Astrocyte of the spinal cord (primary cell): ENCODE results near the gene CEP70.
"Not testable (repeated sequence)": the region's sequence is repeated elsewhere in the genome, so short reads cannot be mapped to it uniquely, and the experiment has no call there.

ENCODE experiments used
- DNase-seq: peaks from one replicate; pipeline ENCODE4 v3.0.0; 2011; ENCODE audit warnings: low read depth, low spot score
- H3K4me3 ChIP-seq: 2 replicates; pipeline ENCODE4 v1.5.1; 2011; ENCODE audit warnings: low read depth, mild to moderate bottlenecking, low read length, moderate library complexity
- in situ Hi-C: cut with HindIII; loops from 2 replicates; pipeline ENCODE4 v1.10.0; 2017; ENCODE audit warnings: low sequenced_read_pairs
- TF ChIP-seq, protein P1 (sequence below): IDR thresholded peaks from 2 replicates; pipeline ENCODE4 v1.5.1; 2012; ENCODE audit warnings: low read depth, mild to moderate bottlenecking, low read length, inconsistent platforms

Gene CEP70

DNA sequence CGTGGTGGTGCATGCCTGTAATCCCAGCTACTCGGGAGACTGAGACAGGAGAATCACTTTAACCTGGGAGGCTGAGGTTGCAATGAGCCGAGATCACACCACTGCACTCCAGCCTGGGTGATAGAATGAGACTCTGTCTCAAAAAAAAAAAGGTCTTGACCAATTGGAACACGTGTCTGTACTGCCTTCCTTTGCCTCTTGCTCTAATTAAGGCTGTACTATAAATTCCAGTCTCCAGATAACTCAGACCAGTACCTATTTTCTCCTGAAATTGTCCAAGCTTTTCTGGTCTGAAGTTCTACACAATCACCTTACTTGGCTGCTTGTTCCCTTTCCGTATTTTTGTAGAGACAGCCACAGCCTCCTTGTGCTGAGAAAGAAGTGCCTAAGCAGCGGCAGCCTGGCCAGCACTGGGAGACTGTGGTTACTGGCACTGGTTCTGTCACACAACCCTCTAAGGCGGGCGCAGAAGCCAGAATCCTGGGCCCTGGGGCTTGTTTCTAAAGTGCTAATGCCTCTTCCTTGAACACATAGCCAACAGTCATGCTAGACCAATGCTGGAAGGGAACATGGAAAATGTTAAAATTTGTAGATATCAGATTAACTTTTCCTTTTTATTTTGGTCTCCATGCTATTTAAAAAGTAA is 6.2 kb upstream of the CEP70 start:
- DNase-seq, result no peak
- in situ Hi-C loops, result no loop called here
- no peak overlapping the region for H3K4me3 ChIP-seq
- TF ChIP-seq, protein P1, sequence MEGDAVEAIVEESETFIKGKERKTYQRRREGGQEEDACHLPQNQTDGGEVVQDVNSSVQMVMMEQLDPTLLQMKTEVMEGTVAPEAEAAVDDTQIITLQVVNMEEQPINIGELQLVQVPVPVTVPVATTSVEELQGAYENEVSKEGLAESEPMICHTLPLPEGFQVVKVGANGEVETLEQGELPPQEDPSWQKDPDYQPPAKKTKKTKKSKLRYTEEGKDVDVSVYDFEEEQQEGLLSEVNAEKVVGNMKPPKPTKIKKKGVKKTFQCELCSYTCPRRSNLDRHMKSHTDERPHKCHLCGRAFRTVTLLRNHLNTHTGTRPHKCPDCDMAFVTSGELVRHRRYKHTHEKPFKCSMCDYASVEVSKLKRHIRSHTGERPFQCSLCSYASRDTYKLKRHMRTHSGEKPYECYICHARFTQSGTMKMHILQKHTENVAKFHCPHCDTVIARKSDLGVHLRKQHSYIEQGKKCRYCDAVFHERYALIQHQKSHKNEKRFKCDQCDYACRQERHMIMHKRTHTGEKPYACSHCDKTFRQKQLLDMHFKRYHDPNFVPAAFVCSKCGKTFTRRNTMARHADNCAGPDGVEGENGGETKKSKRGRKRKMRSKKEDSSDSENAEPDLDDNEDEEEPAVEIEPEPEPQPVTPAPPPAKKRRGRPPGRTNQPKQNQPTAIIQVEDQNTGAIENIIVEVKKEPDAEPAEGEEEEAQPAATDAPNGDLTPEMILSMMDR, result no peak

DNA sequence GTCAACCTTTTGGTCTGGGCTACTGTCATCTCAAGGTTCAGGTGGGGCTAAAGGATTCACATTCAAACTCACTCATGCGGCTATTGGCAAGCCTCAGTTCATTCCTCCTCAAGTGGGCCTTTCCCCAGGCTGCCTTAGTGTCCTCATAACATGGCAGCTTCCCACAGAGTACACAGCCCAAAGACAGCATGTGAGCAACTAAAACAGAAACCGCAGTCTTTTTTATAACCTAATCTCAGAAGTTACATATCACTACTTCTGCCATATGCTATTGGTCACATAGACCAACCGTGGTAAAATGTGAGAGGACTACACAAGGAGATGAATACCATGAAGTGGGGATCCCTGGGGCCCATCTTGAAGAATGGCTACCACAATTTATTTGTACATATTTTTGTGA is 4.5 kb upstream of the CEP70 start:
- H3K4me3 ChIP-seq, result no peak overlapping the region
- TF ChIP-seq, protein P1, result no peak
- no peak for DNase-seq
- in situ Hi-C loops, result no loop called here

DNA sequence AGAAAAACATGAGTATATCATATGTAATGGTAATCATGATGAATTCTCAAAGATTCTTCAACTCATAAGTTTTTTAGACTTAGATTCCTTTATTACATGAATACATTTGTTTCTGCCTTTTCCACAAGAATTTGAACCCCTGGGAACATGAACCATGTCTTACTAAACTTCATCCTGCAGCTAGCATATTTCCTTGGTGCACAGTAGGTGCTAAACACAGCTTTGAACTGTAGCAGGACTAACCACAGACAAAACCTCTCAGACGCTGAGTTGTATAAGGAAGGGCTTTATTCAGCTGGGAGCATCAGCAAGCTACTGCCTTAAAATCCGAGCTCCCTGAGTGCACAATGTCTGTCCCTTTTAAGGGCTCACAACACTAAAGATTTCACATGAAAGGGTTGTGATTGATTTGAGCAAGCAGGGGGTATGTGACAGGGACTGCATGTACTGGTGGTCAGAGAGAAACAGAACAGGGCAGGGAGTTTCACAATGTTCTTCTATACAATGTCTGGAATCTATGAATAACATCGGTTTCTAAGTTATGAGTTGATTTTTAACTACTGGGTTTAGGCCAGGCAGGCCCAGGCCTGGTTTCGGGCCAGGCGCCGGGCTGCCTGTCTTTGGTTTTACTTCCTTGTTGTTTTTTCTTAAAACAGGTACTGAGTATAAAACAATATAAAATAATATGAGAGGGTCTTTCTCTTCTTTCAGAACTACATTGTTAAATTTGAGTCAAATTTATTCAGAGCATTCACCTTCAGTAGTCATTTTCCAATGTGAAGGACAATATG is 3.3 kb upstream of the CEP70 start:
- in situ Hi-C loops, result not testable (repeated sequence)

DNA sequence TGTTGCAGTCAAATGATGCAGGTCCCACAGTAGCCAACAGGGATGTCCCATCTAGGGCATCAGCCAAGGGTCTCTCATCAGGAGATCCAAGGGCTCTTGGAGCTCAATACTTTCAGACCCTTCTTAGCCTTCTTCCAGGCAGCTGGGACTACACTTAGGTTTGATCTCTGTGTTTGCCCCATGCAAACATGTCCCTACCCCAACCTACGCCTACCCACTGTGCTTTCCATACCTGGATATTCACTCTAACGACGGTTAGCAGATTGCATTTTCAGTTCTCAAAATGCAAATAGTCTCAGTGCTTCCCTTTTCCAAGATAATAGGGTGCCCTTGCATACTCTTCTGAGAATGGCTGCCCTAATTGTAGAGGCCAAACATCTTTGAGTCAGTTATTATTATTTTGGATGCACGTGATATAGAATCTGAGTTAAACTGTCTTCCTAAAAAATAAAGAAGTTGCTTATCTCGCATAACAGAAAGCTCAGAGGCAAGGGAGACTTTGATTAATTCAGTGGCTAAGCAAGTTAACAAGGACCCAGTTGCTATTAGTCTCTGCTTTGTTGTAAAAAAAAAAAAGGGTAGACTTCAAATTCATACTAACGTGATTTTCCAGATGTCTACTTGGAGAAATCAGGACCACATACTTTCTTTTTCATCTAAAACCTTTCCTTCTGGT is 1.0 kb upstream of the CEP70 start:
- TF ChIP-seq, protein P1, result no peak
- in situ Hi-C loops, result no loop called here
- H3K4me3 ChIP-seq, result peak overlapping the region; percentile 85
- no peak for DNase-seq

More for the DNA sequence above, 3.3 kb upstream of the CEP70 start:
- H3K4me3 ChIP-seq, DNase-seq: not testable (repeated sequence)

DNA sequence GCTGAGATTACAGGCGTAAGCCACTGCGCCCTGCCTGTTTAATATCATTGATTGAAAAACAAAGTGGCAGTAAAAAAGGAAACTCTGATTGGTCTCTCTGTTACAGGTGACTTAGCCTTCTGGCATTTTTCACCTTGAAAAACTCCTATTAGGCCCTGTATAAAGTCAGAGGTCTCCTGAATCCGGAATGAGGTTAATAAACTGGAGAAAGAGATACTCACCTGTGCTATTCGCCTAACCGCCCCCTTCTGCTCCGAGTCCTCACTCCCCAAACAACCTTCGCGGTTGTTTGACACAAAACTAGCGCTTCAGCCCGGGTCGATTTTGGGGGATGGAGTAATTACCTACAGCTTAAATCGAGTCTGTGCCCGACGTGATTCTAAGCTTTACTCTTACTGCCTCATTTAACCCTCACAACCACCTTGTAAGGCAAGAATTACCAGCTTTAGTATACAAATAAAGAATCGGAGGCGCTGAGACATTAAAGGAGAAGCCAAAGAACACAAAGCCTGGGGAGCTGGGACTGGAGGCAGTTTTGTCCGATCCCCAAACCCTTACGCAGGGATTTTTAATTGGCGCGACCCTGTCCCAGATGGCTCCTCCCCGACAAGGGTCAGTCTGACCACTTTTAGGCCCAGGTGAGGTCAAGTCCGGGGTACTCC is 441 bp downstream of the CEP70 start:
- TF ChIP-seq, protein P1, result no peak
- peak overlapping the region; percentile 85 for H3K4me3 ChIP-seq
- in situ Hi-C loops, result no loop called here
- DNase-seq, result no peak

DNA sequence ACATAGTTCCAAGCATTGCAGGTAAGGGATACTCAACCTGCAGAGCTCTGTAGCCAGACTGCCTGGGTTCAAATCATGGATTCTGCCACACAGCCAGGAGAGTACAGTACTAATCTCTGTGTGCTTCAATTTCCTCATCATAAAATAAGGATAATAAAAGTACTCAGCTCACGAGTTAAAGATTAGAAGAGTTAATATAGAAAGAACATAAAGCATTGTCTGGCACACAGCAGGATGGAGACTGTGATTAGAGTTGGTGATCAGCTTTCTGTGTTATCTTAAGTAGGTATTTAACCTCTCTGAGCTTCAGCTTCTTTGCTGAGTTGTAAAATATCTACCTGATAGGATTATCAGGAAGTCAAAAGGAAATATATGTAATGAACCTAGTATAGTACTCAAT is 2.7 kb downstream of the CEP70 start:
- no peak overlapping the region for H3K4me3 ChIP-seq
- in situ Hi-C loops, result no loop called here
- TF ChIP-seq, protein P1, result no peak

DNA sequence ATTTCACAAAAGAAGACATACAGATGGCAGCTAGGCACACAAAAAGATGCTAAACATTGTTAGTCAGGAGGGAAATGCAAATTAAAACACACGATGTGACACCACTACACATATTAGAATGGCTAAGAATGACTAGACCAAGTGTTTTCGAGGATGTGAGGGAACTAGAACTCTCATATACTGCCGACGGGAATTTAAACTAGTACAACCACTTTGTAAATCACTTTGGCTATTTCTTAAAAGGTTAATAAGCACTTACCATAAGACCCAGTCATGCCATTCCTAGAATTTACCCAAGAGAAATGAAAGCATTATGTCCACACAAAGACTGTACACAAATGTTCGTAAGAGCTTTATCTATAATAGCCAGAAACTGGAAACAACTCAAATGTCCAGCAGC is 5.6 kb downstream of the CEP70 start:
- in situ Hi-C loops, result no loop called here
- no peak for DNase-seq
- TF ChIP-seq, protein P1, result no peak
- no peak overlapping the region for H3K4me3 ChIP-seq

More for the DNA sequence above, 2.7 kb downstream of the CEP70 start:
- DNase-seq, result no peak
